ENCODE data around the gene NNT.
"Not testable (repeated sequence)": the region's sequence is repeated elsewhere in the genome, so short reads cannot be mapped to it uniquely, and the experiment has no call there.

The NNT gene

DNA sequence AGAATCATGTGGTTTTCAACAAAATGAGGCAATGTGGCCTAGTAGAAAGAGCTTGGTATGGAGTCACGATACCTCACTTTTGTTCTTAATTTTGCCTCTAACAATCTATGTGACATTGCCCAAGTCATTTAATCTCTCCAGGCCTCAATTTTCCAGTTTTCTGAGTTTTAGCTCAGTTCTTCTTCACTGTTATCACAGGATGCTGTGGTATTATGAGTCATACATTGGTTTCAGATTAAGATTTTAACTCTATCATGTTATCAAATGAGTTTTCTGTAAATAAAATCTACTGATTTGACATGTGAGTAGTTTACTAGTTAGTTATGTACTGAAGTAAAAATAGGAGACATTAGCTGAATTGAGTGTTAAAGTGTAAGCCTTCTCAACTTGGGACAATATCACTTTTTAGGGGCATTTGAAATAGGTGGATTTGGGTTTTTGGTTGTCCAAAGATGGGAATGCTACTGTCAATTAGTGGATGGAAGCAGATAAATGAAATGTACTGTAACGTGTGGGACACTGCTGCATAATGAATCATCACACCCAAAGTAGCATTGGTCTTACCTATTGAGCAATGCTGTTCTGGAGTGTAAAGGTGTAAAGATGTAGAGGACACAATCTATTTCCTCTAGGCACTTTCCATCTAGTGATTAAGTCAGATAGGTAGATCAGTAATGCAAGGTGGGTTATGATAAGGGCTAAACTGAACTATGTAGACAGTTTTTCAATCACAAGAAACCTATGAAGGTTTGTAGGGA is 73.3 kb downstream of the NNT start:
- DNase-seq = no peak

GRCh38 chr5:43677253-43677652 is 74.3 kb downstream of the NNT start:
- DNase-seq = no peak

- DNase-seq = no peak
Observed at GRCh38 chr5:43679214-43679613, 76.2 kb downstream of the NNT start.

GRCh38 chr5:43680286-43680685 is 77.3 kb downstream of the NNT start:
- DNase-seq = no peak

DNA sequence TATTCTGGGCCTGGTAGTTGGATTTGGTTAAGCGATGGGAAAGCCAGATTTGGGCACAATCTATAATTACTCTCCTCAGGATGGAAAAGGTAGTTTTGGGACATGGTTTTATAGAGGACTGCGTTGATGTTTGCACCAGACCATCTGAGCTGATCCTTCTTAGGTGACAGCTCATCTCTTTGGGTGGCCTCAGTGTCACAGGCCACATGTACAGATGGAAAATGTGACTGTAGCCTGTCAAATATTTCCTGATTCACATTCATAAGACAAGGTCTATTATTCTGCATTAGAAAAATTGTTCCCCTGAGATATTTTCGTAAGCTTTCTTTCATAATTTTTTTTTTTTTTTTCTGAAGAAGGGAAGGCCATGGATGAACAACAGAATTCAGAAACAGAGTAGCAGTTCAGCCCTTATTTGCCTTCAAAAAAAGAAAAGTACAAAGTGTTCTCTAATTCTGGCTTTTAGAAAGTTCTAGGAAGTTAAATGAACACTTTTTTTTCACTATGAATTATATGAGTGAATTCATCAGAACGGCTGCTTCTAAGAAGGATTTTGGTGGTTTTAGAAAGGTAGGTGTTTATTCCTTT is 81.0 kb downstream of the NNT start:
- DNase-seq = no peak

DNA sequence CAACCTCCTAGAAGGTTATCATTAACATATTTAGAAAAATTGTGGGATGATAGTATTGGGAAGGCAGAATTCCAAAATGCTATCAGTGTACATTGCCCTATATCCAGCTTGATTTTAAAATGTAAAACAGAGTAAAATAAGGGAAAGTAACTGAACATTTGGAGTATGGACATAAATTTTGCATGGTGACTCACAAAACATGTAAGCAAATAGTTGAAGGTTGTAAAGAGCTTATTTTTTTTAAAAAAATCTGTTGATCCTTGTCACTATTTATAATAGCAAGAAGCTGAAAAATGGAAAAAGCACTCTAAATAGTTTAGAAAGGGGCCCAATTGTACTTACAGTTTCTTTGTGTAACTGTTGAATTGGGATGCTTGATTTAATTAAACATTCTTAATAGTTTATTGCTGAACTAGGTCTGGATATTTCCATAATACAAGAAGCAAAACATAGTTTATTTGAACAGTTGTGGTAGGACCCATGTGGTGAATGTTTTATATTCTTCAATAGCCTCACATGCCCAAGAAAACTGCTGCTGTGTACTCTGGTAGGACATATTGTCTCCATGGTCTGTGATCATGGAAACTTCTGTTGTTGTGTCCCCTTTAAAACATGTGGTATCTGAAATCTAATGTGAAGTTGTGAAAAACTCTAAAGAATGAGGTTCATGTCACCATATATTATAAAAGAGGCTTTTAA is 82.4 kb downstream of the NNT start:
- DNase-seq = no peak

DNA sequence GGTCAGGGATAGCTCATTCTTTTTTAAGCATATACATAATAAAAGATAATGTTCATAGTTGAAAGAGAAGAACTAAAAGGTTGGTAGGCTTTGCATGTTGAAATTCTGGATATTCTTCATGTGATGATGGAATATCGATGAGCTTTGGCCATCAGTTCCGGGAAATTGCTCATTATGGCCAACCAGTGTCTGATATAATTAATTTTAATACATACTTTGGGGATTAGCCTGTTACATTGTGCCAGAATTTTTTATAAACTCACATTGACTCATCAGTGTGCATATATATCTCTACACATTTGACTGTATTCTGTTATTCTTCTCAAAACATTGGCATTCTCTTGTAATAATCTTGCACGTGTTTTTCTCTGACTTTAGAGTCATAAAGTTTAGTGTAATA is 84.3 kb downstream of the NNT start:
- no peak for DNase-seq

DNA sequence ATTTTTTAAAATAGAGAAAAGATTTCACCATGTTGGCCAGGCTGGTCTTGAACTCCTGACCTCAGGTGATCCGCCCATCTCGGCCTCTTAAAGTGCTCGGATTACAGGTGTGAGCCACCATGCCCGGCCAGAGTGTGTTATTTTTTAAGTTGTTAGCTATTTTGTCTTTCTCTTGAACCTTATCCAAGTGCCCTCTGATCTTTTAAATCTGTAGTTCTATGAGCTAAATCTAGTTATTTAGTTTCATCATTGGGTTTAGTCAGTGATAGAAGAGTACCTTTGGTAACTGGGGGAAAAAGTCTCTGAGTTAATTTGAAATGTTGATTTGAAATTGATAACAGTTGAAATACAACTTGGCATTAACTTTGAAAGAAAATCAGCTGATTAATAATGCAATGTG is 88.3 kb downstream of the NNT start:
- no peak for DNase-seq

DNA sequence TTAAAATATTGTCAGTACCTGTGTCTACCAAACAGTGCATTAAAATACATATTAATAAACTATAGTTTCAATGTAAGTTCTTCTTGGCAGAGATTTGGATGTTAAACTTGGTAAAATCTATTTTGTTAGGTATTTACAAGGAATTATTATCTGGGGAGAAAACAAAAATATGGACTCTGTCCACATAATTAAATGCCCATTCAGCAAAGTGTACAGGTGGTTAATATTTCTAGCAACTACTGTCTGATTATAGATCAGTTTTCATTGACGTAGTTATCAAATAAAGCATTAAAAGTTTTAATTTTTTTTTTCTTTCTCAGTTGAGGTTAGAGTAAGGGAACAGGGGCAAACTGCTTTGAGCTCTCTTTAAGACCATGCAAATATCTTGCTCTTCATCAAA is 88.9 kb downstream of the NNT start:
- no peak for DNase-seq

GRCh38 chr5:43693411-43693810 is 90.4 kb downstream of the NNT start:
- no peak for DNase-seq

- DNase-seq = no peak
Observed at GRCh38 chr5:43694027-43694426, 91.0 kb downstream of the NNT start.

- DNase-seq = not testable (repeated sequence)
Observed at GRCh38 chr5:43696444-43696843, 93.5 kb downstream of the NNT start.

DNA sequence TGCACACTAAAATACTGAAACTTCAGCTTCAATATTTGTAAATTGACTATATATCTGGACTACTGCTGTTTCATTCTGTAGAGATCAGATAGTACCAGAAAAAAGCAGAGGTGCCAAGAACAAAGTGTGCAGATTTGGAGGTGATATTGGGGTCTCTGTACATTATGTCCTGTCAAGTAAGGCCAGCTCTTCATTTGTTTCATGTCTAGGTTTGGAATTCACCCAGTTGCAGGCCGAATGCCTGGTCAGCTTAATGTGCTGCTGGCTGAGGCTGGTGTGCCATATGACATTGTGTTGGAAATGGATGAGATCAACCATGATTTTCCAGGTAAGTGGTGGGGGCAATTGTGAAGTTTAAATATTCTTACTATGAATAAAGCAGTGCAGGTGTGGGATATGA is 96.9 kb downstream of the NNT start:
- no peak for DNase-seq

DNA sequence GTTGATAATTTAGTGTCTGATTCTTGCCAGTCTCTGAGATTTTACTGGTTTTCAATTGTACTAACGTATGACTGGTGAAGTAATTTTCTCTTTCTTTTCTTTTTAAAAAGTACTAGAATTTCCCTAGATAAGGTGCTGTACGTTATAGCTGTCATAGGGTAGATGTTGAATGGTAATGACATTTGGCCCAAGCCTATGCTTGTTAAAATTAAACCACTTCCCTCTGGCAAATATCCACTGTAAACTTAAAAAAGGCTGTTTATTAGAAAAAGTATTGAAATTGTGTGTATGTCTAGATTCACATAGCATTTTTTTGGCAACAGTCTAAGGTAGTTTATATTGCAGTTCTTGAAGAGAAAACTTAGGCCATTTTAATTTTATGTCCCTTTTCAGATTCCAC is 97.6 kb downstream of the NNT start:
- no peak for DNase-seq

- no peak for DNase-seq
Observed at GRCh38 chr5:43701227-43701626, 98.2 kb downstream of the NNT start.

DNA sequence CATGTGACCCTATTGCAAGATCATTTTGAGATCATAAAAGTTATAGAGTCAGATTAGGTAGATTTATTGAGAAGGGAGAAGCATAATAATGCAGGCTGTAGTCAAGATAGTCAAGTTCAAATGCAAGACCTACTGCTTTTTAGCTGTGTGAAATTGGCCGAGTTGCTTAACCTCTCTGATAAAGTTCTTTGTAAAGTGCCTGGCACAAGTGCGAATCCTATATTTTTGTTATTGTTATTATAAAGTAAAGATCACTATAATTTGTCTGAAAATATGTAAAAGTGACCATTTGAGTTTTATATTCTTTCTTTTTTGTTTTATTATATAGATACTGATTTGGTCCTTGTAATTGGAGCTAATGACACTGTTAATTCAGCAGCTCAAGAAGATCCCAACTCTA is 99.3 kb downstream of the NNT start:
- DNase-seq = no peak

- DNase-seq = no peak
Observed at GRCh38 chr5:43702815-43703214, 99.8 kb downstream of the NNT start.

DNA sequence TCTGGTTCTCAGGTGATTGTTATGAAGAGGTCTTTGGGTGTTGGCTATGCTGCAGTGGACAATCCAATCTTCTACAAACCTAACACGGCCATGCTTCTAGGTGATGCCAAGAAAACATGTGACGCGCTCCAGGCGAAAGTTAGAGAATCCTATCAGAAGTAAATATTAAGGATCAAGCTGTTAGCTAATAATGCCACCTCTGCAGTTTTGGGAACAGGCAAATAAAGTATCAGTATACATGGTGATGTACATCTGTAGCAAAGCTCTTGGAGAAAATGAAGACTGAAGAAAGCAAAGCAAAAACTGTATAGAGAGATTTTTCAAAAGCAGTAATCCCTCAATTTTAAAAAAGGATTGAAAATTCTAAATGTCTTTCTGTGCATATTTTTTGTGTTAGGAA is 101.3 kb downstream of the NNT start:
- no peak for DNase-seq

DNA sequence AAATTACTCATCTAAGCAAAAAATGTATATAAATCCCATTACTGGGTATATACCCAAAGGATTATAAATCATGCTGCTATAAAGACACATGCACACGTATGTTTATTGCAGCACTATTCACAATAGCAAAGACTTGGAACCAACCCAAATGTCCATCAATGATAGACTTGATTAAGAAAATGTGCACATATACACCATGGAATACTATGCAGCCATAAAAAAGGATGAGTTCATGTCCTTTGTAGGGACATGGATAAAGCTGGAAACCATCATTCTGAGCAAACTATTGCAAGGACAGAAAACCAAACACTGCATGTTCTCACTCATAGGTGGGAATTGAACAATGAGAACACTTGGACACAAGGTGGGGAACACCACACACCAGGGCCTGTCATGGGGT is 103.6 kb downstream of the NNT start:
- not testable (repeated sequence) for DNase-seq

- no peak for DNase-seq
Observed at GRCh38 chr5:43711496-43711895, 108.5 kb downstream of the NNT start.

DNA sequence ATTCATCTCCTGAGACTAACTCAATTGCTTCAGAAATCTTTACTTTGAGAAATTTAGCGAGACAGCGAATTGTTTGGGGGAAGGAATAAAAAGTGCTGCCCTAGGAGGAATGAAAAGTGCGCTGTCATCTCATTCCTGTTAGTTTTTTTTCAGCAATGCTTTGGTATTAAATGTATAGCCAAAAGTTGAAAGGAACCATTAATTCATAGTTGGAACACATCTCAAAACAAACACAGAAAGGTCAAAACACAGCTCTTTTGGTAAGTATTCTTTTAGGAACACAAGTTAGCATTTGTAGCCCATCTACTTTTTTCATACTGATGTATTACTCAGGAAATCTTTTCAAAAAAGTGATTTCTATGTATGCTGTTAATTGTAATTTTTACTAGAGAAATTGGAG is 109.1 kb downstream of the NNT start:
- DNase-seq = no peak

GRCh38 chr5:43719783-43720182 is 116.8 kb downstream of the NNT start:
- DNase-seq = not testable (repeated sequence)

DNA sequence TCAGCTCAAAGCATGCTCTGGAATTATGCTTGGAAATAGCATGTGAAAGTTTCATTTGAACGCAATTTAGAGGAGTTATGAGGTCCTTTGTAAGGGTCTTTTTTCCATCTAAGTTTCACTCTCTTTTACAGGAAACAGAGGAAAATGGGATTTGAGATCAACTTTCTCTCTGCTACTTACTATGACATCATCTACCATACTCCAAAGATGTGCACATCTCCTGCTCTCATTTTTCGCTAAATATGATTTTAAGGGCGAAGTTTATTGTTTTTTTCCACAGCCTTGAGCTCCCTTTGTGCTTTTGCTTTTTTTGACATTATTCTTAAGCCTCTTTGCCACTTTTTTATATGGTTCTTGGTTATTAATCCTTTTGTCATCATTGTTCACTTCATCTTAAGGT is 125.6 kb downstream of the NNT start:
- no peak for DNase-seq

DNA sequence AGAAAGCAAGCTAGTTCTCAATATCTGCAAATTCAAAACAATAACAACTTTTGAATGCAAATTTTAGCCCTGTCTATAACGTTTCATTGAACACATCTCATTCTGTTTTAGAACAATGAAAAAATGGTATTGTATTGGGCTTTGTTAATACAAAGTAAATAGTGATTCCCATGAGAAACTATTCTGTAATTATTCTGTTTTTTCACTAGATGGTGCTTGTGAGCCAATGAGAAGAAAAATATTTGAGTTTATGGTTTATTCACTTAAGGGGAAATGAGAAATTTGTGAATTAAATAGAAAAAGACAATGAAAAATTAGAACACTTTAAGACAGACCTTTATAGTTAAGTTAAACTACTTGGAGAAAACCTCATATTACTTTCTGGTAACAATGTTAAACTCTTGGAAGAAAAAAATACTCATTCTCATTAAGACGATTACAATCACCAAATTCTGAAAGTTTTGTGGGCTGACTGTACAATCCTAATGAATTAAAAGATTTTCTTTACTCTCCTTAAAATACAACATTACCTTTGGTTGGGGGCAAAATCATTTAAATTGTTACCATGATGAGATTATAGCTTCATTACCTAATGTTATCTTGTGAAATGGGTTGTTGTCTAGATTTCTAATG is 127.0 kb downstream of the NNT start:
- peak; percentile 17 to 60 for DNase-seq
